Dermis microvascular lymphatic vessel endothelial cell (primary cell): ENCODE data around the gene POC1B. TPM values are rescaled to one million over a fixed set of nuclear protein-coding genes. Genes with fewer than 3 reads are reported as not detected.

Source experiments
- DNase-seq, 2 donors: peaks; one replicate each; pipeline versions ENCODE4 v3.0.0 to v3.0.0-alpha.2; 2010; ENCODE audit warnings: low read depth in 2 of 2
- total RNA-seq: library from RNA; depleted of rRNA; stranded (reverse); fragments of >200 nt; gene quantifications from 2 replicates; pipeline ENCODE4 v1.2.1, GENCODE V29; 2014

Gene POC1B
- total RNA-seq, 1 donor from 2014 or later = 13.2 TPM

DNA sequence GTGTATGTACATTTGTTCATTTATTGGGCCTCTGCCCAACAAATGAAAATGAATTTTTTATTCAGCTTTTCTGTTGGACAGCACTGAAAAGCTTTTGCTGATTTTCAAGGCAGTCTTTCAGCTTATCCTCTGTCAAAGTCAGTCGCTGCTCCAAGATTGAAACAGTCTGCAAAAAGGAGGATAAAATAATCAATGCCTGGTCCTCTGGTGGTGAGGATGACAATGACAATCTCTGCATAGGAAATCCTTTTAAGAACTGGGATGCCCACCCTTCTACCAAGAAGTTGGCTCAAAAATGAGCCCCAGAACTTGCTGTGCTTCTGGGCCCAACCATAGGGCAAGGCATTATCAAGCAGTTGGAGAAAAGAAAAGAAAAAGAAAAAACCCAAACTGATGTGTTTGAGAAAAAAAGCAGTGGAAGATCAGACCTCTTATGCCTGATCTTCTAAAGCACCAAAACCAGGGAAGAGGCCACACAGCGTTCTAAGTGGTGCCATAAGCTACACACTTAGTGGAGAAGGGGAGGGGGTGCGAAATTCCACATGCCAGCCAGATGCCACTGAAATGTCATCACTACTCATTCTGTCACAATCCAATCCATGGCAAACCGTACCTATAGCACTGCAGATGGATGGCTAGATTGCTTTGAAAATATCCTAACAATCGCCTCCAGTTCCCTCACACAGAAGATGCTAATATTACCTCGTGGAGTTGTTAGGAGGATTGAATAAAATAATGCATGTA lies 104.6 kb downstream of the POC1B start:
- no peak for DNase-seq

GRCh38 chr12:89418228-89418910 lies 107.5 kb downstream of the POC1B start:
- DNase-seq = no peak

GRCh38 chr12:89417246-89417977 lies 108.4 kb downstream of the POC1B start:
- no peak for DNase-seq

DNA sequence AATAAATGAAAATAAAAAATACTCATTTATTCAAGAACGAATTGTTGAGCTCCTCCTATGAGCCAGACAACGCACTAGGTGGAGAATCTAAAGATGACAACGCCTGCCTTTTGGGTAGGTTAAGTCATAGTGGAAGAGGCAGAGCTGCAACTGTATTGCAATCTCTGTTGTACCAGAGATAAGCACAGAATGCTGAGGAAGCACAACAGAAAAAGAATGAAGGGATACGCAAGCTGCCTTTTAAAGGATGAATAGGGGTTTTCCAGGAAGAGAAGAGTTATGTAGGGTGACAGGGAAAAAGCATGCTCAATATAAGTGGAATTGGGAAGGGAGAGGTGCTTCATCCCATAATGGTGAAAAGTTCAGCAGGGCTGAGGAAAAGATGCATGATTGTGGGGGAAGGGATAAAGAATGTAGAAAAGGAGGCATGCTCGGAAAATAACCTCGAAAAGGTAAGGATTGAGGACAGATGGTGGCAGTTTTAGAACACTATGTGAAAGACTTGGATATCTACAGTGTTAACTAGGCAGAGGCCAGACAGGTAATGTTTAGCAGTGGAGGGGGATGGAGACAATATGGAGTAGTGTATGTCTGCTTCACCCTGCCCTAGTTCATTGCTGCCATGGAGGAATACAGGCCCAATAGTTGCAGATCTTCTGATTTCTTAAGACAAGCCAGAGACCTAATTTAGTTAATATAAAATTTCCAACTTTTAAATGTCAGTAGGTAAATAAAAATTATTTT lies 109.6 kb downstream of the POC1B start:
- DNase-seq = no peak

GRCh38 chr12:89414851-89415250 lies 111.0 kb downstream of the POC1B start:
- no peak for DNase-seq

GRCh38 chr12:89414322-89414721 lies 111.5 kb downstream of the POC1B start:
- DNase-seq = no peak

GRCh38 chr12:89413234-89413633 lies 112.6 kb downstream of the POC1B start:
- DNase-seq = no peak

GRCh38 chr12:89412665-89413064 lies 113.2 kb downstream of the POC1B start:
- DNase-seq = no peak

- no peak for DNase-seq
These were observed 114.0 kb downstream of the POC1B start for GRCh38 chr12:89411846-89412245.

DNA sequence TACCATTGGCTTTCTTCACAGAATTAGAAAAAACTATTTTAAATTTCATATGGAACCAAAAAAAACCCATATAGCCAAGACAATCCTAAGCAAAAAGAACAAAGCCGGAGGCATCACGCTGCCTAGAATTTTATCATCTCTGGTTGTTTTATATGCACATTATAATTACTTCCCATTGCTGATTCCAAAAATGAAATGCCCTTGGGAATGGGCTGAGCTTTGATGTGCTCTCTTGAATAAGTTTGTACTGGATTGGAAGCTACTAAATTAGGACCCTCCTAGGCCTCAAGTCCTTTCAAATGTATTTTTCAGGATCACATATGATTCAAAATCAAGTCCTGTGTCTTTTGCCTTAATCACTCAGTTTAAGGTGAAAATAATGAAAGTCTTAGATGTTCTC lies 114.6 kb downstream of the POC1B start:
- DNase-seq = no peak

DNA sequence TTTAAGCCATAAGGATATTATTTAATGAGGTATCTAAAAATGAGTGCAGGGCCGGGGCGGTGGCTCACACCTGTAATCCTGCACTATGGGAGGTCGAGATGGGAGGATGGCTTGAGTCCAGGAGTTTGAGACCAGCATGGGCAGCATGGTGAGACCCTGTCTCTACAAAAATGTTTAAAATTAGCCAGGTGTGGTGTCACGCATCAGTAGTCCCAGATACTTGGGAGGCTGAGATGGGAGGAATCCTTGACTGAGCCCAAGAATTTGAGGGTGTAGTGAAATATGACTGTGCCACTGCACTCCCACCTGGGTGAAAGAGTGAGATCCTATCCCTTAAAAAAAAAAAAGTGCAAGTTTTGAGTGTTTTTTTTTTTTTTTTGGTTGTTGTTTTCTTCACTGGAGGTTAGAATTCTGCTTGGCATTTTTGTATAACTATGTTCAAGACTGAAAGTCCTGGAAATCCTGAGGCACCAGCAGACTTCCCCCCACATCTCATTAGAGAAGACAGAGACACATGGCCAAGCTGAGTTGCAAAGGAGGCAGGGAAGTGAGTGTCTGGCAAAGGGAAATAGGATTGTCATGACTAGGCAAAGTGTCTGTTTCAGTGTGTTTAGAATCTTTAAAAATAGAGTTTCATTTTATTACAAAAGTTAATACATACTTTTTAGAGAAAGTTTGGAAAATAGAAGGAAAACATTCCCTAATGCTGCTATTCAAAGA lies 120.1 kb downstream of the POC1B start:
- DNase-seq = no peak

DNA sequence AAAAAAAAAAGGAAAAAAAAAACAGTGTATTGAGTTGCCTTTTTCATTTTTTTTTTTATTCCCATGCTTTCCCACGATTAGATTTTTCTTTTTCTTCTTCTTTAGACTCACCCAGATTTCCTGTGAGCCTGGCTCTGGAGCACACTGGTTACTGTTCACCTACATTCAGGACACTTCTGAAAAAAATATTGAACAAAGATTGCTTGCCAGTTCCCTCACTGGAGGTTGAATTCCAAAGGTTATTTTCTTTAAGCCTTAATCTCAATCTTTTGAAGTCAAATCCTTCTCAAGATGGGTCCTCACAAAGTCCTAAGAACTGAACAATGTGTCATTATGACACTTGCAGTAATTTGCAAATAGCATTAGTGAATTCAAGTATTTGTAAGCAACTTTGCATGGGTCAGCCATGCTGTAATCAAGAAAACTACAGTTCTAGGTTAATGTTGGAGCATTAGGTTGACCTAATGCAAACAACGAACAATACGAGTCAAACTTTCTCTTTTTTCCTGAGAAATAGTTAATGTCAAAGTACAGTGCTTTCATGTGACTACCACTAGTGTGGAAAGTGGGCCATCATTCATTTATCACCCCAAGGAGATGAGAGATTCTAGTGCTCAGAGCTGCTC lies 124.3 kb downstream of the POC1B start:
- no peak for DNase-seq

GRCh38 chr12:89400415-89400814 lies 125.4 kb downstream of the POC1B start:
- DNase-seq = no peak

DNA sequence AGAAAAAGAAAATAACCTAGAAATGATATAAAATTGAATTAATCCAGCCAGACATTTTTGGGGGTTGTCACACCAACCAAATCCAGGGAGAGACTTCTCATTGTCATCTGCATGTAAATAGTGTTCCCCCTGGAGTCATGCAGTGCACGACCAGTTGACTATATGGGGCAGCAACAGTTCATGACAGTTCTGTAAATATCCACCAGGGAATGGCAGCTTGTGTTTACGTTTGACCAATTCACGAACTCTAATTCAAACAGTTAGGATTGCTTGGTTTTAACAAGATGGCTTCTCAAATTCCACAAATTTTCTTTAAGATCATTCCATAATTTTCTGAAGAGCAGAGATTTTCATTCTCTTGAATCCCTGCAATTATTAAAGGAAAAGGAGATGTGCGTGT lies 130.1 kb downstream of the POC1B start:
- no peak for DNase-seq

GRCh38 chr12:89393551-89394121 lies 132.2 kb downstream of the POC1B start:
- no peak for DNase-seq

GRCh38 chr12:89392391-89392790 lies 133.5 kb downstream of the POC1B start:
- no peak for DNase-seq

DNA sequence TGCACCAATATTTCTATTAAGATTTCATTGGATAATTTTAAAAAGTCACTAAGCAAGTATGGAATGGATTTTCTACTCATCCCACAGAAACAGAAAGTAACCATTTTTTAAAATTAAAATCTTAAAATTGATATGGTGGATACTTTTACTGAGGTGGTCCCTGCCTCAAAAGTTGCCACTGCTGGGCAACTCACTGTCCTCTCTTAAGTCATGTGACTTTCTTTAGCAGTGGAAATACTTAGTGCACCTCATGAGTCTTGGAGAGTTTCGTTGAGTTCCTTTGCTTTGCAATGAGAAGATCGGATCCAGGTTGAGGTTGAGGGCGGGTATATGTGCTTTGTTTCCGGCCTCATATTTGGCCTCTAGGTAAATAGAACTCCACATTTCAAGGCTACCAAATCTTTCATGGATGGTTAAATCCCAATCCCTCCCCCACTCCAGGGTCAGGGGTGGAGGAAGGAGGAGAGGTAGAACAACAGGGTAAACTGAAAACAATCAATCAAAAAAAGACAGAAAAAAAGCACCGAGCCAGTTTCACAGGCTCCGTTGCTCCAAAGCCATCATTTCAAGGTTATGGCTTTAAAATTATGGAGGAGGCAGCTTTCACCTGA lies 134.0 kb downstream of the POC1B start:
- no peak for DNase-seq

DNA sequence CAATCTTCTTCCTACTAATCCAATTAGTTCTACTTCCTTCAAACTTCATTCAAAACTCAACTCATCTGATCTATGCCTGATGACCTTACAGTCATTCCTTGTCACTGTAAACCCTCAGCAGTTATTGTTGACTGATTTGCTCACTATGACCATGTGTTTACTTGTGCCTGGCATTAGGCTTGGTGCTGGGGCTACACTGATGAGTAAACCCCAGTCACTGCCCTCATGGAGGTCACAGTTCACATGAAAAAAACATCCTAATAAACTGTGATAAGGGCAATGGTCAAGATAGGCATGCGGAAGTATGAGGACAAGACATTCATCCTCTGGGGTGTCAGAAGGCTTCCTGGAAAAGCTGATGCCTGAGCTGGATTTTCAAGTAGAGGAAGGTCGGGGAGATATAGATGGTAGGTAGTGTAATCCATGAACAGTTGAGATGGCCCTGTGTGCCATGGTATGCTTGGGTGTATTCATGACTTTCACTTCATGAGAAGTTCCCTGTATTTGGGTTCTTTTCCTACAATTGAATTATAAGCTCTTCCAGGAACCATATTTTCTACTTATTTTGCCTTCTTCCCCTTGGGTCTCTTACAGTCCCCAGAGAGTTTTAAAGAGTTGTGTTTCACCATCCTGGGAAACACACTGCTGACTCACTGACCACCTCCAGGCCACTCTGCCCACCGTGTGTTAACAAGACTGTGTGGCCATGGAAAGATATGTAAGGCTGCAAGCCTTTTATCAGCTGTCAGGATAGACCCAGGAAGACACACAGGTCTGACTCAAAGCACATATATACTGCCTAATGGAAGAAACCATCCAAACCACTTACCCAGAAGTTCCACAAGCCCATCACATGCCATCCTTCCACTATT lies 134.8 kb downstream of the POC1B start:
- peak in 1 of 2 donors; percentile 52 for DNase-seq
